PC-3 (cell line): ENCODE results near the gene NFIX.
"Not testable (repeated sequence)": the region's sequence is repeated elsewhere in the genome, so short reads cannot be mapped to it uniquely, and the experiment has no call there.

Experiments
- EZH2 ChIP-seq: fragments of 300-600 bp; sonication (generic); IDR thresholded peaks from one replicate; pipeline ENCODE4 v1.6.1; 2017; ENCODE audit warnings: antibody characterized with exemption, mild to moderate bottlenecking, low read length; ENCODE audit not compliant: unreplicated experiment
- TF ChIP-seq, protein P1 (sequence below): fragments of 300-600 bp; sonication (generic); conservative IDR thresholded peaks from 2 replicates; pipeline ENCODE4 v1.5.1; 2017; ENCODE audit warnings: antibody characterized with exemption, low read depth, mild to moderate bottlenecking, low read length

DNA sequence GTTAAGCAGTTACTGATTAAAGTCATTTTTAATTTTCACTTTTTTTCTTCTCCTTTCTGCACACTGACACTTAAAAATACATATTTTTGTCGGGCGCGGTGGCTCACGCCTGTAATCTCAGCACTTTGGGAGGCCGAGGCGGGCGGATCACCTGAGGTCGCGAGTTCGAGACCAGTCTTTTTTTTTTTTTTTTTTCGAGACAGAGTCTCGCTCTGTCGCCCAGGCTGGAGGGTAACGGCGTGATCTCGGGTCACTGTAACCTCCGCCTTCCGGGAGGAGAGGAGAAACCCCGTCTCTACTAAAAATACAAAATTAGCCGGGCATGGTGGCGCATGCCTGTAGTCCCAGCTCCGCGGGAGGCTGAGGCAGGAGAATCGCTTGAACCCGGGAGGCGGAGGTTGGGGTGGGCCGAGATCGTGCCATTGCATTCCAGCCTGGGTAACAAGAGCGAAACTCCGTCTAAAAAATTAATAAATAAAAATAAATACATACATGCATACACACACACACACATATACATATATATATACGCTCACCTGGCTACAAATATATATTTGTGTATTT is 37.8 kb upstream of the NFIX start:
- TF ChIP-seq, protein P1, sequence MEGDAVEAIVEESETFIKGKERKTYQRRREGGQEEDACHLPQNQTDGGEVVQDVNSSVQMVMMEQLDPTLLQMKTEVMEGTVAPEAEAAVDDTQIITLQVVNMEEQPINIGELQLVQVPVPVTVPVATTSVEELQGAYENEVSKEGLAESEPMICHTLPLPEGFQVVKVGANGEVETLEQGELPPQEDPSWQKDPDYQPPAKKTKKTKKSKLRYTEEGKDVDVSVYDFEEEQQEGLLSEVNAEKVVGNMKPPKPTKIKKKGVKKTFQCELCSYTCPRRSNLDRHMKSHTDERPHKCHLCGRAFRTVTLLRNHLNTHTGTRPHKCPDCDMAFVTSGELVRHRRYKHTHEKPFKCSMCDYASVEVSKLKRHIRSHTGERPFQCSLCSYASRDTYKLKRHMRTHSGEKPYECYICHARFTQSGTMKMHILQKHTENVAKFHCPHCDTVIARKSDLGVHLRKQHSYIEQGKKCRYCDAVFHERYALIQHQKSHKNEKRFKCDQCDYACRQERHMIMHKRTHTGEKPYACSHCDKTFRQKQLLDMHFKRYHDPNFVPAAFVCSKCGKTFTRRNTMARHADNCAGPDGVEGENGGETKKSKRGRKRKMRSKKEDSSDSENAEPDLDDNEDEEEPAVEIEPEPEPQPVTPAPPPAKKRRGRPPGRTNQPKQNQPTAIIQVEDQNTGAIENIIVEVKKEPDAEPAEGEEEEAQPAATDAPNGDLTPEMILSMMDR: not testable (repeated sequence)
- not testable (repeated sequence) for TF ChIP-seq EZH2
